PC-3 (cell line): ENCODE results near the gene TSHZ2. TPM values are rescaled to one million over a fixed set of nuclear protein-coding genes. Genes with fewer than 3 reads are reported as not detected.

Experiments used
- ATAC-seq: fragments of 200-7000 bp; cut with Tn5 transposase; 2 replicates; pipeline ENCODE4 v1.9.1; 2020; ENCODE audit warnings: mild to moderate bottlenecking, moderate library complexity
- BruUV-seq: library from RNA; stranded (reverse); fragments of 400-500 nt; replicated peaks from 2 replicates; lab custom pipeline; 2021; lab: Mats Ljungman, UMichigan
- CTCF ChIA-PET: fragments of 300-600 bp; sonication (Branson Sonifier 250); formaldehyde crosslinking; loops from one replicate; lab custom pipeline; 2022; ENCODE audit warnings: antibody characterized with exemption; lab: Charles Lee
- POLR2A ChIA-PET: fragments of 300-600 bp; sonication (Branson Sonifier 250); formaldehyde crosslinking; loops from one replicate; lab custom pipeline; 2022; ENCODE audit warnings: antibody characterized with exemption; ENCODE audit not compliant: unreplicated experiment; lab: Charles Lee
- DNase-seq: peaks from one replicate; pipeline ENCODE4 v3.0.0-alpha.2; 2015
- H2AFZ ChIP-seq: fragments of 300-600 bp; sonication (generic); 2 replicates; pipeline ENCODE4 v1.6.0; 2016; ENCODE audit warnings: antibody characterized with exemption, low read length
- H3F3A ChIP-seq: fragments of 300-600 bp; sonication (generic); one replicate; pipeline ENCODE4 v1.6.0; 2017; ENCODE audit warnings: antibody characterized with exemption, low read length, control low read depth, mild to moderate bottlenecking; ENCODE audit not compliant: unreplicated experiment
- H3K27ac ChIP-seq: fragments of 300-600 bp; sonication (generic); 2 replicates; pipeline ENCODE4 v1.5.1; 2016; ENCODE audit warnings: mild to moderate bottlenecking, low read length
- H3K27me3 ChIP-seq: fragments of 300-600 bp; sonication (generic); 2 replicates; pipeline ENCODE4 v1.6.1; 2016; ENCODE audit warnings: low read length, mixed read lengths
- H3K36me3 ChIP-seq: fragments of 300-600 bp; sonication (generic); 2 replicates; pipeline ENCODE4 v1.6.1; 2016; ENCODE audit warnings: low read depth, mixed run types, low read length, mixed read lengths
- H3K4me1 ChIP-seq: fragments of 300-600 bp; sonication (generic); 2 replicates; pipeline ENCODE4 v1.5.1; 2016; ENCODE audit warnings: low read length; ENCODE audit not compliant: insufficient read depth
- H3K4me2 ChIP-seq: fragments of 300-600 bp; sonication (generic); 2 replicates; pipeline ENCODE4 v1.6.0; 2016; ENCODE audit warnings: low read length
- H3K4me3 ChIP-seq: fragments of 300-600 bp; sonication (generic); 2 replicates; pipeline ENCODE4 v1.5.1; 2016; ENCODE audit warnings: mild to moderate bottlenecking, low read length, mixed read lengths
- H3K79me2 ChIP-seq: fragments of 300-600 bp; sonication (generic); 2 replicates; pipeline ENCODE4 v1.6.1; 2017; ENCODE audit warnings: low read length, mixed read lengths
- H3K9ac ChIP-seq: fragments of 300-600 bp; sonication (generic); 2 replicates; pipeline ENCODE4 v1.6.0; 2016; ENCODE audit warnings: mild to moderate bottlenecking, low read length
- H3K9me2 ChIP-seq: fragments of 300-600 bp; sonication (generic); replicated peaks from 2 replicates; pipeline ENCODE4 v1.6.1; 2016; ENCODE audit warnings: mixed run types, low read length, mixed read lengths
- H3K9me3 ChIP-seq: fragments of 300-600 bp; sonication (generic); 2 replicates; pipeline ENCODE4 v1.6.1; 2016; ENCODE audit warnings: low read length, mixed read lengths
- H4K20me1 ChIP-seq: fragments of 300-600 bp; sonication (generic); 2 replicates; pipeline ENCODE4 v1.6.1; 2016; ENCODE audit warnings: low read length, mixed read lengths
- EZH2 ChIP-seq: fragments of 300-600 bp; sonication (generic); IDR thresholded peaks from one replicate; pipeline ENCODE4 v1.6.1; 2017; ENCODE audit warnings: antibody characterized with exemption, mild to moderate bottlenecking, low read length; ENCODE audit not compliant: unreplicated experiment
- EZH2phosphoT487 ChIP-seq: fragments of 300-600 bp; sonication (generic); IDR thresholded peaks from 2 replicates; pipeline ENCODE4 v1.6.1; 2018; ENCODE audit warnings: mild to moderate bottlenecking, antibody characterized with exemption, low read length, borderline replicate concordance
- intact Hi-C: fragments of 100-400 bp; cut with micrococcal nuclease; formaldehyde crosslinking; loops from 2 replicates; pipeline ENCODE4 v1.9.0; 2023
- total RNA-seq: library from RNA; depleted of rRNA; stranded (reverse); fragments of >200 nt; gene quantifications from 2 replicates; pipeline ENCODE4 v1.2.3, GENCODE V29; 2014
- TF ChIP-seq, protein P1 (sequence below): fragments of 300-600 bp; sonication (generic); conservative IDR thresholded peaks from 2 replicates; pipeline ENCODE4 v1.5.1; 2017; ENCODE audit warnings: antibody characterized with exemption, low read depth, mild to moderate bottlenecking, low read length

TSHZ2 gene
- total RNA-seq, 1 experiment from 2014 or later, result not detected

DNA sequence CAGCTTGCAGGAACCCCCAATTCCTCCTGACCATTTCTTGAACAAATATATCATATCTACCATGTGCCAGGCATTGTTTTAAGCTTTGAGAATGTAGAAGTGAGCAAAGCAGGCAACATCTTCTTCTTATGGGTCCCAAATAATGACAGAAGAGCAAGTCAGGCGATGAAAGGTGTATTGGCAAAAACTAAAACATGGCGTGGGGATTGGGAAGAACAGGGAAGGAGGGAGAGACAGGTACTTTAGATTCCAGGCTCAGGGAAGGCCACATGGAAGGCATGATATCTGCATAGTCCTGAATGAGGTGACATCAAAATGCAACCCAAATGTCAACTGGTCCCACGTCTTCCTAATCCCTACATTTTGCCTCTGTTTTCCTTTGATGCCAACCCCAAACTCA, 434.4 kb downstream of the TSHZ2 start:
- BruUV-seq, result no TSS peak
- POLR2A ChIA-PET, result no interaction called here
- no peaks in the 10 kb centered on the region for H3K9me3 ChIP-seq

DNA sequence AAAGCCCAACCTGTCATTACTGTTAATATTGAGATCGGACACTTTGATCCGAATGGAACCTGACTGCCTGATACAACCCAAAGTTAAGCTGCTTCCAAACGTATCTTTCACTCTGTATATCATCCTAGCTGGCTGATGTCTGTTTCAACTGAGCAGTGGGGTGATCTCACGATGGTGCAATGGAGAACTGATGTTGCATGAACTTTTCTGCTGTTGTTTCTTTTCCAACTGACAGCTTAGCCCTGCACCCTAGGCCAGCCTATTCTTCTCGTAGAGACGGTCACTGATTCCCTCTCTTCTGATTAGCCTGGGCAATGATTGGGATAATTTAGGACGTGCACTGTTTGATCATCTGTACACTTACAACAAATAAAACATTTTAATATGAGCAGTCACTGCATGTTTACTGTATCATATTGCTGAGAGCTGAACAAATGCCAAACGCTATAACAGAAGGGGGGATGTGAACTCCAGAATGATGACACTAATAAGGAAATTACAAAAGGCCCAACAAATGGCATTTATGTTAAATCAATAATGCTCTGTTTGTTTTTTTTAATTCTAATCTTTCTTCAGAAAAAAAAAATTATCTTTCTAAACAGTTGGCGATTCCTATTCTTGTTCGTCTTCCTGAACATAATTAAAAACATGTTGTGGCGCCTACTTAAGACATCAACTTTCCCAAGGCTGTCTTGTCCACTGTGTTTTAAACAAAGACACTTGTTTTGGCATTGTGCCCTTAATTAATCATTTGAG, 436.7 kb downstream of the TSHZ2 start:
- no peaks in the 10 kb centered on the region for H3K79me2 ChIP-seq
- no peak overlapping the region for H3K4me3 ChIP-seq
- H4K20me1 ChIP-seq, result no peaks in the 10 kb centered on the region
- CTCF ChIA-PET, result no interaction called here
- H3K27ac ChIP-seq, result no peak overlapping the region
- BruUV-seq, result no TSS peak
- intact Hi-C loops, result no loop called here
- no peak for TF ChIP-seq EZH2
- TF ChIP-seq, protein P1, sequence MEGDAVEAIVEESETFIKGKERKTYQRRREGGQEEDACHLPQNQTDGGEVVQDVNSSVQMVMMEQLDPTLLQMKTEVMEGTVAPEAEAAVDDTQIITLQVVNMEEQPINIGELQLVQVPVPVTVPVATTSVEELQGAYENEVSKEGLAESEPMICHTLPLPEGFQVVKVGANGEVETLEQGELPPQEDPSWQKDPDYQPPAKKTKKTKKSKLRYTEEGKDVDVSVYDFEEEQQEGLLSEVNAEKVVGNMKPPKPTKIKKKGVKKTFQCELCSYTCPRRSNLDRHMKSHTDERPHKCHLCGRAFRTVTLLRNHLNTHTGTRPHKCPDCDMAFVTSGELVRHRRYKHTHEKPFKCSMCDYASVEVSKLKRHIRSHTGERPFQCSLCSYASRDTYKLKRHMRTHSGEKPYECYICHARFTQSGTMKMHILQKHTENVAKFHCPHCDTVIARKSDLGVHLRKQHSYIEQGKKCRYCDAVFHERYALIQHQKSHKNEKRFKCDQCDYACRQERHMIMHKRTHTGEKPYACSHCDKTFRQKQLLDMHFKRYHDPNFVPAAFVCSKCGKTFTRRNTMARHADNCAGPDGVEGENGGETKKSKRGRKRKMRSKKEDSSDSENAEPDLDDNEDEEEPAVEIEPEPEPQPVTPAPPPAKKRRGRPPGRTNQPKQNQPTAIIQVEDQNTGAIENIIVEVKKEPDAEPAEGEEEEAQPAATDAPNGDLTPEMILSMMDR, result no peak
- no peak for TF ChIP-seq EZH2phosphoT487
- ATAC-seq (no peak), DNase-seq (no peak)
- H3K27me3 ChIP-seq, result peaks cover 29% of the 10 kb centered on the region
- no peak overlapping the region for H3K4me2 ChIP-seq
- H3K4me1 ChIP-seq, result no peaks in the 10 kb centered on the region
- H3F3A ChIP-seq, result no peaks in the 10 kb centered on the region
- no peaks in the 10 kb centered on the region for H3K9me3 ChIP-seq
- H2AFZ ChIP-seq, result no peak overlapping the region
- POLR2A ChIA-PET, result no interaction called here
- no peaks in the 10 kb centered on the region for H3K9me2 ChIP-seq
- H3K36me3 ChIP-seq, result no peaks in the 10 kb centered on the region
- H3K9ac ChIP-seq, result no peak overlapping the region

More for the DNA sequence above, 434.4 kb downstream of the TSHZ2 start:
- H3F3A ChIP-seq, result no peaks in the 10 kb centered on the region
- CTCF ChIA-PET, result no interaction called here
- H4K20me1 ChIP-seq, result no peaks in the 10 kb centered on the region
- no peak for ATAC-seq
- H3K9me2 ChIP-seq, result no peaks in the 10 kb centered on the region
- H3K79me2 ChIP-seq, result no peaks in the 10 kb centered on the region
- H3K4me3 ChIP-seq, result no peak overlapping the region
- no peak overlapping the region for H3K27ac ChIP-seq
- H3K9ac ChIP-seq, result no peak overlapping the region
- DNase-seq, result no peak
- H3K36me3 ChIP-seq, result no peaks in the 10 kb centered on the region
- TF ChIP-seq EZH2phosphoT487, result no peak
- TF ChIP-seq, protein P1, result no peak
- TF ChIP-seq EZH2, result no peak
- no peak overlapping the region for H2AFZ ChIP-seq
- no peak overlapping the region for H3K4me2 ChIP-seq
- intact Hi-C loops, result no loop called here
- peaks cover 45% of the 10 kb centered on the region for H3K27me3 ChIP-seq
- no peaks in the 10 kb centered on the region for H3K4me1 ChIP-seq

DNA sequence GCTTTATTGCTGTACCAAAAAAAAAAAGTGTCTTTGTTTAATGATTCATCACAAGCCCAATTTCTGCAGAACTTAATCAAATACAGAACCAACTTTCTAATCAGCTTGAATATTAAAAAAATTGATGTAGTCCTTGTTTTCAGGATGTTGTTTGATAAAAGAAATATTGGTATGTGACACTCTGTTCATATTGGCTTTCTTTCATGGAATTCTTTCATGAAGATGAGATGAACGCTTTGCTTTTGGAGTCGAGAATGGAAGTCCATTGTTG, 437.2 kb downstream of the TSHZ2 start:
- no peaks in the 10 kb centered on the region for H3K9me2 ChIP-seq
- no peaks in the 10 kb centered on the region for H3K4me1 ChIP-seq
- H3K36me3 ChIP-seq, result no peaks in the 10 kb centered on the region
- BruUV-seq, result no TSS peak
- H3F3A ChIP-seq, result no peaks in the 10 kb centered on the region
- peaks cover 24% of the 10 kb centered on the region for H3K27me3 ChIP-seq
- TF ChIP-seq, protein P1, result no peak
- no peak for TF ChIP-seq EZH2
- TF ChIP-seq EZH2phosphoT487, result no peak
- no peak overlapping the region for H2AFZ ChIP-seq
- ATAC-seq (no peak), DNase-seq (no peak)
- ChIA-PET POLR2A (no interaction called here), CTCF (no interaction called here)
- H4K20me1 ChIP-seq, result no peaks in the 10 kb centered on the region
- no peak overlapping the region for H3K9ac ChIP-seq
- H3K4me2 ChIP-seq, result no peak overlapping the region
- intact Hi-C loops, result no loop called here
- H3K9me3 ChIP-seq, result no peaks in the 10 kb centered on the region
- no peak overlapping the region for H3K27ac ChIP-seq
- H3K79me2 ChIP-seq, result no peaks in the 10 kb centered on the region
- H3K4me3 ChIP-seq, result no peak overlapping the region
